Measurements from ENCODE around the gene CALN1.

GRCh38 chr7:72037516-72037915, 374.6 kb downstream of the CALN1 start:
- no peak for TF ChIP-seq CTCF (IDR thresholded peaks at IDR 0.05)
- no peak for TF ChIP-seq EP300 (IDR thresholded peaks at IDR 0.05)
- TF ChIP-seq POLR2AphosphoS5 (IDR thresholded peaks at IDR 0.05): no peak
